Transverse colon (tissue), 4 donors: ENCODE results near the gene ERGIC1.

ENCODE experiments used
- CTCF ChIP-seq, 5 experiments: fragments of 200-600 bp in 3 of 5; fragments of 450-650 bp in 2 of 5; sonication (generic) in 3 of 5; IDR thresholded peaks; 1 replicate in 2 of 5; 2 replicates in 3 of 5; pipeline ENCODE4 v1.5.1; 2016 to 2017; ENCODE audit warnings: antibody characterized with exemption in 5 of 5, inconsistent platforms in 3 of 5, mild to moderate bottlenecking in 2 of 5, moderate library complexity in 1 of 5
- POLR2A ChIP-seq: fragments of 450-650 bp; IDR thresholded peaks from one replicate; pipeline ENCODE4 v1.6.1; 2016; ENCODE audit warnings: antibody characterized with exemption, mild to moderate bottlenecking, moderate library complexity
- POLR2AphosphoS5 ChIP-seq, 3 donors: sonication (generic); formaldehyde crosslinking; IDR thresholded peaks; one replicate each; pipeline ENCODE4 v1.6.1; 2016; ENCODE audit warnings: antibody characterized with exemption in 3 of 3

- TF ChIP-seq CTCF (IDR thresholded peaks at IDR 0.05) (no peak), POLR2A (no peak), POLR2AphosphoS5 (IDR thresholded peaks at IDR 0.05) (no peak)
Observed at GRCh38 chr5:172944741-172945140, 110.7 kb downstream of the ERGIC1 start.
